Fibroblast of lung (primary cell): ENCODE data around the gene GUCD1.

Experiments
- EZH2 ChIP-seq: IDR thresholded peaks from 2 replicates; pipeline ENCODE4 v1.5.1; 2012; ENCODE audit warnings: low read length, control low read depth, mild to moderate bottlenecking; ENCODE audit errors: missing control alignments
- TF ChIP-seq, protein P1 (sequence below), 2 donors: IDR thresholded peaks in 1 of 2; conservative IDR thresholded peaks in 1 of 2; 1 replicate in 1 of 2; 2 replicates in 1 of 2; pipeline ENCODE4 v1.5.1; 2011 to 2012; ENCODE audit warnings: low read length in 2 of 2, control low read depth in 1 of 2, inconsistent platforms in 1 of 2, low read depth in 1 of 2, mild to moderate bottlenecking in 1 of 2

DNA sequence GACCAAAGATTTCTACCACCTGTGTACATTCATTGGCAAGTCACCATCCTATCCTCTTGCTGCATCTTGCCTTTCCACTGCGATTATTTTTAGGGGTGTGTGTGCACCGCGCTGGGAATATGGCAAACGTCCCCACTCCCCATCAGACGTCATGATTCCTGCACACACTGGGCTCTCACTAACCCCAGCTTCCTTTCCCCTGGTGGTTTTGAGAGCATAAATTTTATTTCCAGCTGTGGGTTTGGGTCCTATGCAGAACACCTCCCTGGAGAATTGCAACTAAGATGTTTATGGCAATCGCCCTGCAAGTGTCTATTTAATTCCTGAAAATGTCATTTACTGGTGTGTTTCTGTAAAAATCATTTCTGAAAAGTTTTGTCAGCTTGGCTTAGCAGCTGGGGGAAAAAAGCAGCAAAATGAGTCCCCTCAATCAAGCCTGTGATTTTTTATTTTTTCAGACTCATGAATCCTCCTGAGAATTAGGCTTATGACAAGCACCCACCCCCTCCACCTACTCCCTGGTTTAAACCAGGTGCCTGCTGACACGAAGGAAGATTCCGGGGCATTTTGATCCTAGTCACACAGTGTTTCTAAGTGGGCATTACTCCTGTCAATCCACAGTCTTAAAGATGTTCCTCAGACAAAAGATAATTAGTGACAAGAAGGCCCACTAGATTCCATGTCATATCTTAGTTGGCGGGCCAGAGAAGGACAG is 36.0 kb downstream of the GUCD1 start:
- TF ChIP-seq, protein P1, sequence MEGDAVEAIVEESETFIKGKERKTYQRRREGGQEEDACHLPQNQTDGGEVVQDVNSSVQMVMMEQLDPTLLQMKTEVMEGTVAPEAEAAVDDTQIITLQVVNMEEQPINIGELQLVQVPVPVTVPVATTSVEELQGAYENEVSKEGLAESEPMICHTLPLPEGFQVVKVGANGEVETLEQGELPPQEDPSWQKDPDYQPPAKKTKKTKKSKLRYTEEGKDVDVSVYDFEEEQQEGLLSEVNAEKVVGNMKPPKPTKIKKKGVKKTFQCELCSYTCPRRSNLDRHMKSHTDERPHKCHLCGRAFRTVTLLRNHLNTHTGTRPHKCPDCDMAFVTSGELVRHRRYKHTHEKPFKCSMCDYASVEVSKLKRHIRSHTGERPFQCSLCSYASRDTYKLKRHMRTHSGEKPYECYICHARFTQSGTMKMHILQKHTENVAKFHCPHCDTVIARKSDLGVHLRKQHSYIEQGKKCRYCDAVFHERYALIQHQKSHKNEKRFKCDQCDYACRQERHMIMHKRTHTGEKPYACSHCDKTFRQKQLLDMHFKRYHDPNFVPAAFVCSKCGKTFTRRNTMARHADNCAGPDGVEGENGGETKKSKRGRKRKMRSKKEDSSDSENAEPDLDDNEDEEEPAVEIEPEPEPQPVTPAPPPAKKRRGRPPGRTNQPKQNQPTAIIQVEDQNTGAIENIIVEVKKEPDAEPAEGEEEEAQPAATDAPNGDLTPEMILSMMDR (conservative IDR thresholded peaks at IDR 0.05 in 1 of 2, IDR thresholded peaks at IDR 0.05 in 1 of 2; ENCODE audit: low read depth in 1 of 2, low read length in 2 of 2), result no peak
- TF ChIP-seq EZH2, result no peak
